HFFc6 (cell line): ENCODE data around the gene ITGAX. TPM values are rescaled to one million over a fixed set of nuclear protein-coding genes. Genes with fewer than 3 reads are reported as not detected.

Experiments
- DNase-seq: peaks from one replicate; pipeline ENCODE4 v3.0.0-alpha.2; 2018
- H3K27ac Mint-ChIP-seq: 2 replicates; pipeline ENCODE4 v1.8.0; 2020; ENCODE audit warnings: mild to moderate bottlenecking, mixed read lengths
- H3K27me3 Mint-ChIP-seq: 2 replicates; pipeline ENCODE4 v1.8.0; 2021; ENCODE audit warnings: mild to moderate bottlenecking, moderate library complexity, mixed read lengths; ENCODE audit not compliant: insufficient read depth
- H3K36me3 Mint-ChIP-seq: 2 replicates; pipeline ENCODE4 v1.8.0; 2021; ENCODE audit warnings: low read depth, mixed read lengths
- H3K4me1 Mint-ChIP-seq: 2 replicates; pipeline ENCODE4 v1.8.0; 2020; ENCODE audit warnings: low read depth, mixed read lengths
- H3K4me3 Mint-ChIP-seq: 2 replicates; pipeline ENCODE4 v1.8.0; 2020; ENCODE audit warnings: mild to moderate bottlenecking, moderate library complexity, mixed read lengths
- H3K9me3 Mint-ChIP-seq: 2 replicates; pipeline ENCODE4 v1.8.0; 2020; ENCODE audit warnings: mild to moderate bottlenecking, mixed read lengths
- CTCF ChIP-seq: fragments of 200-600 bp; sonication (generic); IDR thresholded peaks from 2 replicates; pipeline ENCODE4 v1.5.0; 2021; ENCODE audit warnings: antibody characterized with exemption, mild to moderate bottlenecking
- total RNA-seq, 6 experiments: library from RNA; stranded (reverse); fragmentation: NEBNext Ultra II Directional; extraction: Animal tissue kit (Norgen Biotek cat#: 25700); gene quantifications; 2 replicates in 1 of 6; 3 replicates in 5 of 6; pipeline ENCODE4 v1.2.3, GENCODE V29; 2021

The ITGAX gene
- total RNA-seq, 6 experiments from 2014 or later, result not detected

DNA sequence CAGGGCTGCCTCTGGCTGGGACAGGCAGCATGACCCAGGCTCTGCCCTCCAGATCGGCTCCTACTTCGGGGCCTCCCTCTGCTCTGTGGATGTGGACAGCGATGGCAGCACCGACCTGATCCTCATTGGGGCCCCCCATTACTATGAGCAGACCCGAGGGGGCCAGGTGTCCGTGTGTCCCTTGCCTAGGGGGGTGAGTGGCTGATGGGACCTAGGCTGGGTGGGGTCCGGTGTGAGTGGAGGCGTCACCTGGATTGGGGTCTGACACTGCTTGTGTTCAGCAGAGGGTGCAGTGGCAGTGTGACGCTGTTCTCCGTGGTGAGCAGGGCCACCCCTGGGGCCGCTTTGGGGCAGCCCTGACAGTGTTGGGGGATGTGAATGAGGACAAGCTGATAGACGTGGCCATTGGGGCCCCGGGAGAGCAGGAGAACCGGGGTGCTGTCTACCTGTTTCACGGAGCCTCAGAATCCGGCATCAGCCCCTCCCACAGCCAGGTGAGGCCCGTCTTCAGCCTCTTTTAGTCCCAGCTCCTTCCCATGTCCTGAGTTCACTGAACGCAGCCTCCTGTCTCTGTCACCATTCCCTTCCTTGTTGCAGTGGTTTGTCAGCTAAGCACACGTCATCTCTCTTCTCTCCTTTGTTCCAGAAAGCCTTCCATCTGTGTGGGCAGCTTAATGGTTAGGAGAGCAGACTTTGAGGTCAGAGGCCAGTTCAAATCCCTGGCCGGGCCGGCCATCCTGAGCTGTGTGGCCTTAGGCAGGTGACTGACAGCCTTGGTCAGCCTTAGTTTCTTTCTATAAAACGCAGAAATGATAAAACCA, 56.3 kb downstream of the ITGAX start:
- H3K27me3 Mint-ChIP-seq, result peaks cover 43% of the 10 kb centered on the region
- TF ChIP-seq CTCF, result no peak
- DNase-seq, result no peak
- no peak overlapping the region for H3K4me3 Mint-ChIP-seq
- no peaks in the 10 kb centered on the region for H3K9me3 Mint-ChIP-seq
- H3K27ac Mint-ChIP-seq, result no peak overlapping the region
- H3K36me3 Mint-ChIP-seq, result no peaks in the 10 kb centered on the region
- peaks cover 19% of the 10 kb centered on the region for H3K4me1 Mint-ChIP-seq

GRCh38 chr16:31412750-31413149, 57.8 kb downstream of the ITGAX start:
- H3K9me3 Mint-ChIP-seq, result no peaks in the 10 kb centered on the region
- H3K27ac Mint-ChIP-seq, result no peak overlapping the region
- peaks cover 47% of the 10 kb centered on the region for H3K27me3 Mint-ChIP-seq
- no peak for DNase-seq
- no peaks in the 10 kb centered on the region for H3K36me3 Mint-ChIP-seq
- peaks cover 19% of the 10 kb centered on the region for H3K4me1 Mint-ChIP-seq
- TF ChIP-seq CTCF, result no peak
- no peak overlapping the region for H3K4me3 Mint-ChIP-seq

GRCh38 chr16:31413381-31413780, 58.4 kb downstream of the ITGAX start:
- H3K4me3 Mint-ChIP-seq, result no peak overlapping the region

GRCh38 chr16:31413943-31414342, 59.0 kb downstream of the ITGAX start:
- Mint-ChIP-seq H3K27me3 (peaks cover 39% of the 10 kb centered on the region), H3K4me1 (peaks cover 12% of the 10 kb centered on the region)
- no peak for TF ChIP-seq CTCF

More at GRCh38 chr16:31413381-31413780, 58.4 kb downstream of the ITGAX start:
- Mint-ChIP-seq H3K9me3 (peaks cover 5% of the 10 kb centered on the region; the same call in 1 of the 2 replicates), H3K27ac (no peak overlapping the region), H3K36me3 (no peaks in the 10 kb centered on the region), H3K27me3 (peaks cover 45% of the 10 kb centered on the region), H3K4me1 (peaks cover 18% of the 10 kb centered on the region)
- TF ChIP-seq CTCF, result no peak
- DNase-seq, result no peak

DNA sequence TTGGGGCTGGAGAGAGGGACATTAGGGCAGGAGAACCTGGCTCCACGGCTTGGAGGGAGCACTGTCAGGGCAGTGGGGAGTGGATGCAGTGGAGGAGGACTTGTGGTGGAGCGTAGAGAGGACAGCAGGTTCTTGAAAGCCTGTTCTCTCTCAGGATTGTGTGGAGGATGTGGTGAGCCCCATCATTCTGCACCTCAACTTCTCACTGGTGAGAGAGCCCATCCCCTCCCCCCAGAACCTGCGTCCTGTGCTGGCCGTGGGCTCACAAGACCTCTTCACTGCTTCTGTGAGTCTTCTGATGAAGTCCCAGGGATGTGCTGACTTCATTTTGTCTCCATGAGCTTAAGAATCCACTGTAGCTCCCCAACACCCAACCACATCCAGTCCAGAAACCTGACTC, 59.7 kb downstream of the ITGAX start:
- no peak overlapping the region for H3K27ac Mint-ChIP-seq
- peaks cover 5% of the 10 kb centered on the region; the same call in 1 of the 2 replicates for H3K9me3 Mint-ChIP-seq
- H3K4me1 Mint-ChIP-seq, result peaks cover 5% of the 10 kb centered on the region
- no peak overlapping the region for H3K4me3 Mint-ChIP-seq
- H3K36me3 Mint-ChIP-seq, result no peaks in the 10 kb centered on the region
- H3K27me3 Mint-ChIP-seq, result peaks cover 36% of the 10 kb centered on the region
- no peak for DNase-seq
- TF ChIP-seq CTCF, result no peak

More at GRCh38 chr16:31413943-31414342, 59.0 kb downstream of the ITGAX start:
- no peak overlapping the region for H3K27ac Mint-ChIP-seq
- no peak for DNase-seq
- no peaks in the 10 kb centered on the region for H3K36me3 Mint-ChIP-seq
- H3K9me3 Mint-ChIP-seq, result peaks cover 5% of the 10 kb centered on the region; the same call in 1 of the 2 replicates
- H3K4me3 Mint-ChIP-seq, result no peak overlapping the region
